Effector memory CD4-positive, alpha-beta T cell (primary cell): ENCODE data around the gene RBMS1.
"Not testable (repeated sequence)": the region's sequence is repeated elsewhere in the genome, so short reads cannot be mapped to it uniquely, and the experiment has no call there.

Experiments
- DNase-seq, 3 donors: peaks; one replicate each; pipeline ENCODE4 v3.0.0-alpha.2; 2020
- H3K27ac ChIP-seq: 2 replicates; pipeline ENCODE4 v1.7.0; 2013; ENCODE audit warnings: mild to moderate bottlenecking, low read length, moderate library complexity; ENCODE audit not compliant: insufficient read depth, poor library complexity, severe bottlenecking
- H3K27me3 ChIP-seq: replicated peaks from 2 replicates; pipeline ENCODE4 v1.7.0; 2013; ENCODE audit warnings: mild to moderate bottlenecking, low read length; ENCODE audit not compliant: insufficient read depth, control insufficient read depth, poor library complexity, severe bottlenecking
- H3K36me3 ChIP-seq: 2 replicates; pipeline ENCODE4 v1.7.0; 2013; ENCODE audit warnings: mild to moderate bottlenecking, low read length, moderate library complexity; ENCODE audit not compliant: control insufficient read depth, insufficient read depth
- H3K4me1 ChIP-seq: 2 replicates; pipeline ENCODE4 v1.7.0; 2013; ENCODE audit warnings: low read length, mild to moderate bottlenecking; ENCODE audit not compliant: control insufficient read depth, insufficient read depth, poor library complexity, severe bottlenecking
- H3K4me3 ChIP-seq: 2 replicates; pipeline ENCODE4 v1.7.0; 2013; ENCODE audit warnings: low read length, low read depth, mild to moderate bottlenecking; ENCODE audit not compliant: insufficient read depth, poor library complexity, severe bottlenecking
- H3K9me3 ChIP-seq: 2 replicates; pipeline ENCODE4 v1.7.0; 2013; ENCODE audit warnings: mild to moderate bottlenecking, low read length, moderate library complexity; ENCODE audit not compliant: control insufficient read depth

Gene RBMS1

GRCh38 chr2:160428405-160428763, 65.2 kb downstream of the RBMS1 start:
- H3K4me1 ChIP-seq: peaks cover 18% of the 10 kb centered on the region
- no peaks in the 10 kb centered on the region for H3K9me3 ChIP-seq
- no peak overlapping the region for H3K4me3 ChIP-seq
- peak overlapping the region; percentile 63 for H3K27ac ChIP-seq
- H3K36me3 ChIP-seq: no peaks in the 10 kb centered on the region
- DNase-seq: no peak
- H3K27me3 ChIP-seq: no peaks in the 10 kb centered on the region

- DNase-seq: peak in 2 of 3 donors; percentile 40 to 41
- peak overlapping the region; percentile 26 for H3K4me3 ChIP-seq
- H3K4me1 ChIP-seq: peaks cover 18% of the 10 kb centered on the region
- peak overlapping the region; percentile 63 for H3K27ac ChIP-seq
- no peaks in the 10 kb centered on the region for H3K36me3 ChIP-seq
- no peaks in the 10 kb centered on the region for H3K27me3 ChIP-seq
- H3K9me3 ChIP-seq: no peaks in the 10 kb centered on the region
Observed at GRCh38 chr2:160427629-160428404, 65.8 kb downstream of the RBMS1 start.

GRCh38 chr2:160426604-160427003, 67.0 kb downstream of the RBMS1 start:
- DNase-seq: no peak
- H3K27me3 ChIP-seq: no peaks in the 10 kb centered on the region
- no peaks in the 10 kb centered on the region for H3K9me3 ChIP-seq
- no peaks in the 10 kb centered on the region for H3K36me3 ChIP-seq
- H3K4me1 ChIP-seq: peaks cover 18% of the 10 kb centered on the region
- H3K27ac ChIP-seq: no peak overlapping the region
- no peak overlapping the region for H3K4me3 ChIP-seq

- Histone ChIP-seq H3K9me3 (no peaks in the 10 kb centered on the region), H3K4me1 (peaks cover 18% of the 10 kb centered on the region), H3K27ac (no peak overlapping the region), H3K27me3 (no peaks in the 10 kb centered on the region), H3K4me3 (no peak overlapping the region), H3K36me3 (no peaks in the 10 kb centered on the region)
- DNase-seq: no peak
Observed at GRCh38 chr2:160425434-160426151, 68.0 kb downstream of the RBMS1 start.

GRCh38 chr2:160423126-160423525, 70.5 kb downstream of the RBMS1 start:
- no peak for DNase-seq
- no peaks in the 10 kb centered on the region for H3K9me3 ChIP-seq

GRCh38 chr2:160421646-160422501, 71.7 kb downstream of the RBMS1 start:
- H3K27me3 ChIP-seq, H3K4me3 ChIP-seq, H3K27ac ChIP-seq, H3K36me3 ChIP-seq, H3K9me3 ChIP-seq: not testable (repeated sequence)
- peak in 1 of 3 donors; percentile 11 for DNase-seq
- H3K4me1 ChIP-seq: peaks cover 12% of the 10 kb centered on the region

More at GRCh38 chr2:160423126-160423525, 70.5 kb downstream of the RBMS1 start:
- no peaks in the 10 kb centered on the region for H3K27me3 ChIP-seq
- H3K27ac ChIP-seq: no peak overlapping the region
- H3K36me3 ChIP-seq: no peaks in the 10 kb centered on the region
- H3K4me1 ChIP-seq: peaks cover 15% of the 10 kb centered on the region
- no peak overlapping the region for H3K4me3 ChIP-seq

GRCh38 chr2:160420711-160421110, 72.9 kb downstream of the RBMS1 start:
- H3K27ac ChIP-seq: no peak overlapping the region
- H3K4me1 ChIP-seq: peaks cover 8% of the 10 kb centered on the region

GRCh38 chr2:160419776-160420505, 73.7 kb downstream of the RBMS1 start:
- no peak overlapping the region for H3K4me3 ChIP-seq
- no peak overlapping the region for H3K27ac ChIP-seq
- no peaks in the 10 kb centered on the region for H3K27me3 ChIP-seq
- peaks cover 8% of the 10 kb centered on the region for H3K4me1 ChIP-seq
- H3K36me3 ChIP-seq: no peaks in the 10 kb centered on the region
- DNase-seq: no peak
- no peaks in the 10 kb centered on the region for H3K9me3 ChIP-seq

More at GRCh38 chr2:160420711-160421110, 72.9 kb downstream of the RBMS1 start:
- H3K4me3 ChIP-seq: no peak overlapping the region
- DNase-seq: no peak
- H3K27me3 ChIP-seq: no peaks in the 10 kb centered on the region
- H3K9me3 ChIP-seq: no peaks in the 10 kb centered on the region
- no peaks in the 10 kb centered on the region for H3K36me3 ChIP-seq

GRCh38 chr2:160418853-160419252, 74.8 kb downstream of the RBMS1 start:
- Histone ChIP-seq H3K36me3 (no peaks in the 10 kb centered on the region), H3K4me3 (no peak overlapping the region), H3K27ac (no peak overlapping the region), H3K4me1 (peaks cover 8% of the 10 kb centered on the region), H3K27me3 (no peaks in the 10 kb centered on the region), H3K9me3 (no peaks in the 10 kb centered on the region)
- DNase-seq: no peak
